Stomach (tissue), 9 donors: Measurements from ENCODE around the gene UMOD. TPM values are rescaled to one million over a fixed set of nuclear protein-coding genes. Genes with fewer than 3 reads are reported as not detected.
A peak's percentile ranks its signal among the peaks of the same experiment; 100 is the strongest.

Experiments
- DNase-seq, 2 donors: peaks; one replicate each; pipeline versions ENCODE4 v3.0.0 to v3.0.0-alpha.2; 2013 to 2019
- H3K27ac ChIP-seq, 5 donors: fragments of 200-600 bp in 4 of 5; sonication (generic) in 4 of 5; one replicate each; pipeline ENCODE4 v1.5.1; 2013 to 2019; ENCODE audit warnings: mild to moderate bottlenecking in 1 of 5, moderate library complexity in 1 of 5
- H3K27me3 ChIP-seq, 3 donors: fragments of 200-600 bp; sonication (generic); one replicate each; pipeline ENCODE4 v1.5.1; 2017 to 2019; ENCODE audit warnings: mixed run types in 1 of 3
- H3K36me3 ChIP-seq, 4 donors: fragments of 200-600 bp; sonication (generic); 1 replicate in 3 of 4; 2 replicates in 1 of 4; pipeline ENCODE4 v1.5.1; 2016 to 2019
- H3K4me1 ChIP-seq, 4 donors: fragments of 200-600 bp; sonication (generic); one replicate each; pipeline ENCODE4 v1.5.1; 2016 to 2019
- H3K4me3 ChIP-seq, 4 donors: fragments of 200-600 bp; sonication (generic) in 3 of 4; one replicate each; pipeline ENCODE4 v1.5.1; 2016 to 2019; ENCODE audit warnings: mild to moderate bottlenecking in 1 of 4
- H3K9me3 ChIP-seq, 4 donors: fragments of 200-600 bp; sonication (generic); one replicate each; pipeline ENCODE4 v1.5.1; 2016 to 2019
- EP300 ChIP-seq: sonication (generic); formaldehyde crosslinking; IDR thresholded peaks from one replicate; pipeline ENCODE4 v1.6.1; 2017; ENCODE audit warnings: antibody characterized with exemption
- POLR2A ChIP-seq, 4 donors: fragments of 450-650 bp; IDR thresholded peaks; one replicate each; pipeline ENCODE4 v1.6.1; 2016; ENCODE audit warnings: antibody characterized with exemption in 4 of 4, control low read depth in 2 of 4, mild to moderate bottlenecking in 1 of 4, moderate library complexity in 1 of 4
- POLR2AphosphoS5 ChIP-seq, 3 donors: sonication (generic); formaldehyde crosslinking; IDR thresholded peaks; one replicate each; pipeline ENCODE4 v1.6.1; 2016; ENCODE audit warnings: antibody characterized with exemption in 3 of 3
- WGBS, 5 donors: extraction: QIAGEN DNeasy Blood & Tissue Kit in 3 of 5; methylation state at CpG; one replicate each; pipeline versions ENCODE4 v1.1.5 to v1.1.7; 2013 to 2018; 5-methylcytosine and 5-hydroxymethylcytosine counted together
- intact Hi-C: fragments of 100-400 bp; cut with DNase I; formaldehyde crosslinking; loops from one replicate; pipeline ENCODE4 v1.15.1; 2023; ENCODE audit warnings: low total_unique reads
- polyA plus RNA-seq, 3 donors: library from polyadenylated mRNA; stranded (reverse); fragments of 200-250 nt; gene quantifications; one replicate each; pipeline ENCODE4 v1.2.3, GENCODE V29; 2013
- total RNA-seq, 5 donors: library from RNA; depleted of rRNA; stranded (reverse); fragments of >200 nt; gene quantifications; one replicate each; pipeline versions ENCODE4 v1.1.0 to v1.2.3, GENCODE V29; 2014 to 2016
- TF ChIP-seq, protein P1 (sequence below), 7 experiments: fragments of 450-650 bp in 4 of 7; fragments of 200-600 bp in 3 of 7; sonication (generic) in 3 of 7; IDR thresholded peaks; one replicate each; pipeline ENCODE4 v1.5.1; 2016 to 2019; ENCODE audit warnings: antibody characterized with exemption in 7 of 7, control low read depth in 2 of 7, mild to moderate bottlenecking in 1 of 7
- donor health status: healthy with polysubstance abuse.
- donor health status: Bipolar disorder and iron deficiency.
- donor health status: healthy.

UMOD gene
- total and polyA plus RNA-seq, 8 donors: 0.25 to 3.0 (median 0.53) TPM; not detected in 3

DNA sequence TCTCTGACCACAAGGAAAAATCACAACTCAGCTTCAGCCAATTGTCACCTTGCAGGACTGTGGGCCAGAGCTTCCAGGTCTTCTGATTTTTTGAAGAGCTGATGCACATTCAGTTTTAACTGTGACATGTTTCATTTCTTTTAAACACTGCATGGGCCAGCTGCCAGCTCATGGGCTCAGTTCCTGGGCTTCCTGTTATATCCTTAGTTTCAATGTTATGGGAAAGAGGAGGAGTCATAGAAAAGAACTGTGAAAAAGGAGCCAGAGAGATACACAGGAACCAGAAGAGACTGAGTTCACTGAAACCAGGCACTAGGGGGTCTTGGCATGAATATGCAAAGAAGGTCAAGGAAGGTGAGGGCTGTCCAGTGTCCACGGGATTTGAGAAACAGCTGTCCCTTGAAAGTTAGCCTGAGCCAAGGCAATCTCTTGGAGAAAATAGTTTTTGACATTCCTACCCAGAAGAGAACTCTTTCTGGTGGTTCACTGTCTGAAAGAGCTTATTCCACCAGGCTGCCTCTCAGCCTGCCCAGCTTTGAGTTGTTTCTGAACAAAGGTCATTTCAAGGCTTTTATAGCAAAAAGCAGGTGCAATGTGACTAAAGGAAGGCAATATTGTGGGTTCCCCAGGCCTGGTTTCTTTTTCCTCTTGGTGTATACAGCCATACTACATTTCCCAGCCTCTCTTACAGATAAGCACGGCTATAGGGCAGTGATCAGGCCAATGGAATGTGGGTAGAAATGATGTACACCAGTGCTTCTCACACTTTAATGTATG is 41.5 kb upstream of the UMOD start:
- DNase-seq: peak; percentile 51 to 64
- intact Hi-C loops: no loop called here
- 12 to 35% (median 19%) methylated on average over 2 of the region's 2 CpGs for WGBS, 5 donors

DNA sequence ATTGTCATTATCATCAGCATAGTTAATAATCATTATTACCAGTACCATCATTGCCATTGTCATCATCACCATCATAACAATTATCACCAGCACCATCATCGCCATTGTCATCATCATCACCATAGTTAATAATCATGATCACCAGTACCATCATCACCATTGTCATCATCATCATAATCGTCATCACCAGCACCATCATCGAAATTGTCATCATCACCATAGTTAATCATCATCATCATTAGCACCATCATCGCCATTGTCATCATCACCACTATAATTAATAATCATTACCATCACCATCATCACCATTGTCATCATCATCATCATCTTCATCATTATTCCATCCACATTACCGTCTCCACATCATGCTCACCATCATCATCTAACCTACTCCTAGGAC is 38.5 kb upstream of the UMOD start:
- H3K4me1 ChIP-seq: peaks cover 19 to 31% (median 26%) of the 10 kb centered on the region in 4 donors
- H3K27ac ChIP-seq: no peak overlapping the region
- TF ChIP-seq POLR2AphosphoS5 (IDR thresholded peaks at IDR 0.05): no peak
- no peak for TF ChIP-seq POLR2A (IDR thresholded peaks at IDR 0.05)
- no peak for TF ChIP-seq EP300
- TF ChIP-seq, protein P1, sequence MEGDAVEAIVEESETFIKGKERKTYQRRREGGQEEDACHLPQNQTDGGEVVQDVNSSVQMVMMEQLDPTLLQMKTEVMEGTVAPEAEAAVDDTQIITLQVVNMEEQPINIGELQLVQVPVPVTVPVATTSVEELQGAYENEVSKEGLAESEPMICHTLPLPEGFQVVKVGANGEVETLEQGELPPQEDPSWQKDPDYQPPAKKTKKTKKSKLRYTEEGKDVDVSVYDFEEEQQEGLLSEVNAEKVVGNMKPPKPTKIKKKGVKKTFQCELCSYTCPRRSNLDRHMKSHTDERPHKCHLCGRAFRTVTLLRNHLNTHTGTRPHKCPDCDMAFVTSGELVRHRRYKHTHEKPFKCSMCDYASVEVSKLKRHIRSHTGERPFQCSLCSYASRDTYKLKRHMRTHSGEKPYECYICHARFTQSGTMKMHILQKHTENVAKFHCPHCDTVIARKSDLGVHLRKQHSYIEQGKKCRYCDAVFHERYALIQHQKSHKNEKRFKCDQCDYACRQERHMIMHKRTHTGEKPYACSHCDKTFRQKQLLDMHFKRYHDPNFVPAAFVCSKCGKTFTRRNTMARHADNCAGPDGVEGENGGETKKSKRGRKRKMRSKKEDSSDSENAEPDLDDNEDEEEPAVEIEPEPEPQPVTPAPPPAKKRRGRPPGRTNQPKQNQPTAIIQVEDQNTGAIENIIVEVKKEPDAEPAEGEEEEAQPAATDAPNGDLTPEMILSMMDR (IDR thresholded peaks at IDR 0.05): no peak
- no peaks in the 10 kb centered on the region for H3K9me3 ChIP-seq
- H3K36me3 ChIP-seq: no peaks in the 10 kb centered on the region
- intact Hi-C loops: no loop called here
- no peak for DNase-seq
- WGBS, 5 donors: 93 to 96% (median 96%) methylated on average over 5 of the region's 5 CpGs
- H3K4me3 ChIP-seq: no peak overlapping the region
- peaks cover 0 to 6% (median 0%) of the 10 kb centered on the region in 3 donors for H3K27me3 ChIP-seq

More for the DNA sequence above, 41.5 kb upstream of the UMOD start:
- TF ChIP-seq POLR2A (IDR thresholded peaks at IDR 0.05) (no peak), EP300 (no peak), POLR2AphosphoS5 (IDR thresholded peaks at IDR 0.05) (no peak)
- TF ChIP-seq, protein P1 (IDR thresholded peaks at IDR 0.05): no peak
- Histone ChIP-seq H3K9me3 (no peaks in the 10 kb centered on the region), H3K4me3 (no peak overlapping the region), H3K27ac (peak overlapping the region; percentile 42 to 77 (median 60)), H3K4me1 (peaks cover 12 to 17% (median 12%) of the 10 kb centered on the region in 4 donors), H3K27me3 (no peaks in the 10 kb centered on the region), H3K36me3 (no peaks in the 10 kb centered on the region)

DNA sequence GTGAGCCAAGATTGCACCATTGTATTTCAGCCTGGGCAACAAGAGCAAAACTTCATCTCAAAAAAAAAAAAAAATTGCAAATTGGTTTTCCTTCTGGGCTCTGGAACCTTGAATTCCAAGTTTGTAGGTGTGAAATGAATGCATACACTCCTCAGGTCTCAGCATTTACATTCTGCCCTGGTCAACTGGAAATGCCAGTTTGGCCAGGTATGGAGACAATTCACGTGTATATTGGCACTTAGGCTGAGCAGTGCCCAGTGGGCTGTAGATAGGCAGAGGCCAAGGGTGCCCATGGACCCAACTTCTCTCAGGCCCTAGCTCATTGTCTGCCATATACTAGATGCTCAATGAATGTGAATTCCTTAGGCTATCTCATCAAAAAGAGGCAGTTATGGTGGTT is 36.3 kb upstream of the UMOD start:
- no peaks in the 10 kb centered on the region for H3K9me3 ChIP-seq
- DNase-seq: peak in 1 of 2 donors; percentile 69
- intact Hi-C loops: no loop called here
- no peaks in the 10 kb centered on the region for H3K36me3 ChIP-seq
- 10 to 48% (median 32%) methylated on average over 1 of the region's 1 CpG for WGBS, 5 donors
- TF ChIP-seq, protein P1 (IDR thresholded peaks at IDR 0.05): no peak
- TF ChIP-seq POLR2AphosphoS5 (IDR thresholded peaks at IDR 0.05) (no peak), EP300 (no peak), POLR2A (IDR thresholded peaks at IDR 0.05) (no peak)
- peaks cover 0 to 8% (median 0%) of the 10 kb centered on the region in 3 donors for H3K27me3 ChIP-seq
- H3K4me1 ChIP-seq: peaks cover 21 to 32% (median 26%) of the 10 kb centered on the region in 4 donors
- peak overlapping the region in 3 of 5 donors; percentile 1 to 34 (median 30) for H3K27ac ChIP-seq
- H3K4me3 ChIP-seq: no peak overlapping the region

DNA sequence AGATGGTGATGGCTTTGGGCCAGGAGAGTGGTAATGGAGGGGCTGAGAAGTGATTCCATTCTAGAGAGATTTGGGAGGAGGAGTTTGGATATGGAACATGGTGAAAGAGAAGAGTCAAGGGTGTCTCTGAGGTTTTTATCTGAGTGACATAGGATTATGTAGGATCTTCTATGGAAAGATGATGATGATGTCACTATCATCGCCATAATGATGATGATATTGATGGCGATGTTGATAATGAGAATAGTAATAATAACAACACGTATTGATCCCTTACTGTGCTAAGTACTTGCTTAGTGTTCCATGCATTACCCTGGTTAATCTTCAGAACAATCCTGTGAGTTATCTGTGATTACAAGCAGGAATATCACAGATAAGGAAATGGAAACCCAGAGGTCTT is 35.5 kb upstream of the UMOD start:
- TF ChIP-seq, protein P1 (IDR thresholded peaks at IDR 0.05): no peak
- TF ChIP-seq POLR2AphosphoS5 (IDR thresholded peaks at IDR 0.05): no peak
- intact Hi-C loops: no loop called here
- DNase-seq: no peak
- H3K4me3 ChIP-seq: no peak overlapping the region
- no peaks in the 10 kb centered on the region for H3K36me3 ChIP-seq
- H3K27ac ChIP-seq: peak overlapping the region in 2 of 5 donors; percentile 60 to 72
- H3K9me3 ChIP-seq: no peaks in the 10 kb centered on the region
- 79 to 93% (median 91%) methylated on average over 3 of the region's 3 CpGs for WGBS, 5 donors
- H3K4me1 ChIP-seq: peaks cover 16 to 28% (median 21%) of the 10 kb centered on the region in 4 donors
- H3K27me3 ChIP-seq: peaks cover 0 to 8% (median 0%) of the 10 kb centered on the region in 3 donors
